ENCODE measurements around the gene ANO6.

Gene ANO6

DNA sequence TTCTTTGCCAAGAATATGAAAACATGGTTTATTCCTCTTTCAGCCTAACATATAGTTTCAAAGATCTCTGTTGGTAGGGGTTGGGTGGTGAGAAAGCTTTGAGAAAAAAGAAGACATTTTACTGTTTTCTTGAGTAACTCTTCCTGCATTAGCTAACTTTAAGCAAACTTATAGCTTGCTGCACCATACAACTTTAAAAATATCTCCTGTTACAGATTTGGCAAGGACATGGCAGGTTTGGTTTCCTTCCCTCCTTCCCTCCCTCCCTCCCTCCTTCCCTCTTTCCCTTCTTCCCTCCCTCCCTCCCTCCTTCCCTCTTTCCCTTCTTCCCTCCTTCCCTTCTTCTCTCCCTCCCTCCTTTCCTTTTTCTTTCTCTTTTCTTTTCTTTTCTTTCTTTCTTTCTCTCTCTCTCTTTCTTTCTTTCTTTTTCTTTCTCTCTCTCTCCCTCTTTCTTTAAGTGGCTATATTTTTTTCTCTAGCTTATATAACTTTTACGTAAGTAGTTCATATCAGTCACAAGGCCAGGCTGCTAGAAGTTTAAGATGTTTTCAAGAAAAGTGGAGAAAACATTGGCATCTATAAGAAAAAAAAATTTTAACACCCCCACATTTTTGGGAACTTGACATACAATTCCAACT lies 26.0 kb upstream of the ANO6 start:
- H3K4me3 ChIP-seq (ENCODE audit: low read depth in 1 of 2, low read length in 2 of 2): no peak overlapping the region
- H3K27me3 ChIP-seq (ENCODE audit: control insufficient read depth in 1 of 2, insufficient read depth in 2 of 2, low read length in 2 of 2): no peaks in the 10 kb centered on the region
- no peak overlapping the region for H3K9ac ChIP-seq (ENCODE audit: low read depth in 1 of 2, low read length in 2 of 2)
- H3K36me3 ChIP-seq (ENCODE audit: control insufficient read depth in 1 of 2, insufficient read depth in 2 of 2, low read length in 2 of 2): no peaks in the 10 kb centered on the region
- no peaks in the 10 kb centered on the region for H3K9me3 ChIP-seq (ENCODE audit: control insufficient read depth in 1 of 2, low read length in 2 of 2)
- H3K27ac ChIP-seq (ENCODE audit: low read depth, low read length): no peak overlapping the region
- peaks cover 0 to 6% of the 10 kb centered on the region in 2 donors for H3K4me1 ChIP-seq (ENCODE audit: control insufficient read depth in 1 of 2, insufficient read depth in 2 of 2, low read length in 2 of 2)

- no peaks in the 10 kb centered on the region for H3K9me3 ChIP-seq (ENCODE audit: control insufficient read depth in 1 of 2, low read length in 2 of 2)
- no peak overlapping the region for H3K4me3 ChIP-seq (ENCODE audit: low read depth in 1 of 2, low read length in 2 of 2)
- no peaks in the 10 kb centered on the region for H3K36me3 ChIP-seq (ENCODE audit: control insufficient read depth in 1 of 2, insufficient read depth in 2 of 2, low read length in 2 of 2)
- H3K9ac ChIP-seq (ENCODE audit: low read depth in 1 of 2, low read length in 2 of 2): no peak overlapping the region
- no peaks in the 10 kb centered on the region for H3K27me3 ChIP-seq (ENCODE audit: control insufficient read depth in 1 of 2, insufficient read depth in 2 of 2, low read length in 2 of 2)
- no peak overlapping the region for H3K27ac ChIP-seq (ENCODE audit: low read depth, low read length)
- peaks cover 0 to 6% of the 10 kb centered on the region in 2 donors for H3K4me1 ChIP-seq (ENCODE audit: control insufficient read depth in 1 of 2, insufficient read depth in 2 of 2, low read length in 2 of 2)
Observed at GRCh38 chr12:45191239-45191638, 24.7 kb upstream of the ANO6 start.

DNA sequence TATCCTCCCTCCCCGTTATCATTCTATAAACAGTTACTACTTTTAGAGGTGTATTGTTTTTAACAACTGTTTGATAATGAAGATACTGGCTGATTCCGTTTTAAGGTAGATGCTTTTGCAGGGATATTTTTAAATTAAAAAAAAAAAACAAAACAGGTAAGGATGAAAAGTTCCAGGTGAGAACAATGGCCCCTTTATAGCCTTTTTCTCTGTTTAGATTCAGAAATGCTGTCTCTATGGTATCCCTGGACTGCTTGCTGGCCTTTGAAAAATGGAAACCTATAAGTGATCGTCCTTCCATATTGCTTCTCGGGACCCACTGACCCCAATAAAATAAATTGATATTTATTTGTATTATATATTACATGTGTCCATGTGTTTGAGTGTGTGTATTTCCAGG lies 23.2 kb upstream of the ANO6 start:
- Histone ChIP-seq H3K4me1 (ENCODE audit: control insufficient read depth in 1 of 2, insufficient read depth in 2 of 2, low read length in 2 of 2) (peaks cover 0 to 6% of the 10 kb centered on the region in 2 donors), H3K9ac (ENCODE audit: low read depth in 1 of 2, low read length in 2 of 2) (no peak overlapping the region), H3K9me3 (ENCODE audit: control insufficient read depth in 1 of 2, low read length in 2 of 2) (no peaks in the 10 kb centered on the region), H3K36me3 (ENCODE audit: control insufficient read depth in 1 of 2, insufficient read depth in 2 of 2, low read length in 2 of 2) (no peaks in the 10 kb centered on the region), H3K4me3 (ENCODE audit: low read depth in 1 of 2, low read length in 2 of 2) (no peak overlapping the region), H3K27ac (ENCODE audit: low read depth, low read length) (no peak overlapping the region), H3K27me3 (ENCODE audit: control insufficient read depth in 1 of 2, insufficient read depth in 2 of 2, low read length in 2 of 2) (no peaks in the 10 kb centered on the region)

DNA sequence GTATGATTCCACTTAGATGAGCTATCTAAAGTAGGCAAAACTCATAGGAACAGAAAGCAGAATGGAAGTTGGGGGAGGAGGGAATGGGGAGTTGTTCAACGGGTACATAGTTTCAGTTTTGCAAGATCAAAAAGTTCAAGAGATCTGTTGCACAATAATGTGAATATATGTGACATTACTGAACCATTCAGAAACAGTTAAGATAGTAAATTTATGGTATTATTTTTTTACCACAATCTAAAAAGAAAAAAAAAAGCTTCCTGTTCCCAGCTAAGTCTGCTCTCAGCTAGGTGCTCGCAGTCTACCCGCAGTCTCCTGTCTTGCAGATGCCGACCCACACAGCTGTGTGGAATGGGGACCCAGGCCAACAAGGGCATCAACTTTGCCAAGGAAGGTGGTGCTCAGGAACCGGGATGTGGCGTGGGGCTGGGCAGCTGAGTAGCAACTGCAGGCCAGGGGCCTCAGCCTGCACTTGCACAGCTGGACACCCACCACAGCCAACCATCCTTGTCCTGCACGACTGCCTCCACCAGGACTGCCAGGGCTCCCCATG lies 15.3 kb upstream of the ANO6 start:
- no peaks in the 10 kb centered on the region for H3K36me3 ChIP-seq (ENCODE audit: control insufficient read depth in 1 of 2, insufficient read depth in 2 of 2, low read length in 2 of 2)
- no peaks in the 10 kb centered on the region for H3K27me3 ChIP-seq (ENCODE audit: control insufficient read depth in 1 of 2, insufficient read depth in 2 of 2, low read length in 2 of 2)
- no peak overlapping the region for H3K9ac ChIP-seq (ENCODE audit: low read depth in 1 of 2, low read length in 2 of 2)
- H3K9me3 ChIP-seq (ENCODE audit: control insufficient read depth in 1 of 2, low read length in 2 of 2): no peaks in the 10 kb centered on the region
- H3K4me1 ChIP-seq (ENCODE audit: control insufficient read depth in 1 of 2, insufficient read depth in 2 of 2, low read length in 2 of 2): peaks cover 5 to 6% of the 10 kb centered on the region in 2 donors
- H3K27ac ChIP-seq (ENCODE audit: low read depth, low read length): no peak overlapping the region
- no peak overlapping the region for H3K4me3 ChIP-seq (ENCODE audit: low read depth in 1 of 2, low read length in 2 of 2)

DNA sequence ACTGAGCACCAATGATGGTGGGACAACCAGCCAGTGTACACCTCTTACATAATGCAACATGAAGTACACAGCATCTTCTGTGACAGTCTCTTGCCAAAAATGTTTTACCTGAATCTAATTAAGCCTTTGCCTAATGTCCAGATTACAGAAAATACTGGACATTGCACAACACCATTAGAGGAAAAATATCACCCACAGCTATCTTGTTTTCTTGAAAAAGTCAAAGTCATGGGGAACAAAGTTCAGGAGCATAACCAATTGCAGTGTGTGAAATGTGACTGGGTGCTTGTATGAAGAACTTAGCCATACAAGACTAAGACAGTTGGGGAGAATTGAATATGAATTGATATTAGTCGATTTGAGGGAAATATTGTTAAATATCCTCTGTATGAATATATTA lies 12.1 kb upstream of the ANO6 start:
- no peak overlapping the region for H3K9ac ChIP-seq (ENCODE audit: low read depth in 1 of 2, low read length in 2 of 2)
- no peak overlapping the region for H3K4me3 ChIP-seq (ENCODE audit: low read depth in 1 of 2, low read length in 2 of 2)
- no peaks in the 10 kb centered on the region for H3K27me3 ChIP-seq (ENCODE audit: control insufficient read depth in 1 of 2, insufficient read depth in 2 of 2, low read length in 2 of 2)
- peaks cover 5 to 6% of the 10 kb centered on the region in 2 donors for H3K4me1 ChIP-seq (ENCODE audit: control insufficient read depth in 1 of 2, insufficient read depth in 2 of 2, low read length in 2 of 2)
- H3K27ac ChIP-seq (ENCODE audit: low read depth, low read length): no peak overlapping the region
- H3K36me3 ChIP-seq (ENCODE audit: control insufficient read depth in 1 of 2, insufficient read depth in 2 of 2, low read length in 2 of 2): no peaks in the 10 kb centered on the region
- no peaks in the 10 kb centered on the region for H3K9me3 ChIP-seq (ENCODE audit: control insufficient read depth in 1 of 2, low read length in 2 of 2)

DNA sequence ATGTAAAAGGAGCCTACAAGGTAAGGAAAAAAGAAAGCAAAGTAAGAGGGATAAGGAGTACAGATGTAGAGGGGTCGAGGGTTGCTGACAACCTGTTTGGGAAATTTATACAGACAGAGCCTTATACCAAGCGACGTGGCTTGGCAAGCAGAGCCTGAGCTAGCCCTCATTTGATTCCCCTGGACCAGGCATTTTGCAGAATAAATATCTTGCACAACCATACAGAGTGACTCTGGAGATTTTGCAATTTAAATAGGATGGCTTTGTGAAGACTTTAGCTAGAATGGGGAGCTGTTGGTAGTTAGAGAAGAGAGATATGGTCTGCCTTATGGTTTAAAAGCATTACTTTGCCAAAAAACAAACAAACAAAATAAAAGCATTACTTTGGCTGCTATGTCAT lies 11.1 kb upstream of the ANO6 start:
- Histone ChIP-seq H3K4me3 (ENCODE audit: low read depth in 1 of 2, low read length in 2 of 2) (no peak overlapping the region), H3K27ac (ENCODE audit: low read depth, low read length) (no peak overlapping the region), H3K9me3 (ENCODE audit: control insufficient read depth in 1 of 2, low read length in 2 of 2) (no peaks in the 10 kb centered on the region), H3K27me3 (ENCODE audit: control insufficient read depth in 1 of 2, insufficient read depth in 2 of 2, low read length in 2 of 2) (no peaks in the 10 kb centered on the region), H3K9ac (ENCODE audit: low read depth in 1 of 2, low read length in 2 of 2) (no peak overlapping the region), H3K36me3 (ENCODE audit: control insufficient read depth in 1 of 2, insufficient read depth in 2 of 2, low read length in 2 of 2) (no peaks in the 10 kb centered on the region), H3K4me1 (ENCODE audit: control insufficient read depth in 1 of 2, insufficient read depth in 2 of 2, low read length in 2 of 2) (peaks cover 5 to 6% of the 10 kb centered on the region in 2 donors)

DNA sequence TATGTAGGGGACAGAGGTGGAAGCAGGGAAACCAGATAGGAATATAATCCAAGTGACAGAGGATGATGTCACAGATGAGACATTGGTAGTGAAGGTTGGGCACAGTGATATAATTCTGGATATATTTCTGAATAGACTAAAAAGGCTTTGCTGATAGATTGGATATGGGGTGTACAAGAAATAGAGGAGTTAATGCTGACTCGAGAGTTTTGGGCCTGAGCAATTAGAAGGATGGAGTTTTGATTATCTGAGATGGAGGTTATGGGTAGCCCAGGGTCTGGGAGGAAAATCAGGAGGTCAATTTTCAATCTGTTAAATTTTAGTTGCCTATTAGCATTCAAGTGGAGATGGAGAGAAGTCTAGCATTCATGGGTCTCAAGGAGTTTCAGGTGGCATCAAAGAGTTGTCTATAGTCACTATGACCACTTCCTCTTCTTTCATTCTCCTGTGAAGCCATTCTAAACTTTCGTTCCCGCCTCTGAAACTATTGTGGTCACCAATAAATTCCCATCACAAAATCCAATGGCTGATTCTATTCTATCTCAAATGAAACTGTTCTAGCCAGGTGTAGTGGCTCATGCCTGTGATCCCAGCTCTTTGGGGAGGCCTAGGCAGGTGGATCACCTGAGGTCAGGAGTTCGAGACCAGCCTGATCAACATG lies 10.6 kb upstream of the ANO6 start:
- H3K4me3 ChIP-seq (ENCODE audit: low read depth in 1 of 2, low read length in 2 of 2): no peak overlapping the region
- H3K27me3 ChIP-seq (ENCODE audit: control insufficient read depth in 1 of 2, insufficient read depth in 2 of 2, low read length in 2 of 2): no peaks in the 10 kb centered on the region
- no peaks in the 10 kb centered on the region for H3K36me3 ChIP-seq (ENCODE audit: control insufficient read depth in 1 of 2, insufficient read depth in 2 of 2, low read length in 2 of 2)
- H3K9me3 ChIP-seq (ENCODE audit: control insufficient read depth in 1 of 2, low read length in 2 of 2): no peaks in the 10 kb centered on the region
- no peak overlapping the region for H3K9ac ChIP-seq (ENCODE audit: low read depth in 1 of 2, low read length in 2 of 2)
- peaks cover 5 to 6% of the 10 kb centered on the region in 2 donors for H3K4me1 ChIP-seq (ENCODE audit: control insufficient read depth in 1 of 2, insufficient read depth in 2 of 2, low read length in 2 of 2)
- H3K27ac ChIP-seq (ENCODE audit: low read depth, low read length): no peak overlapping the region

- H3K27me3 ChIP-seq (ENCODE audit: control insufficient read depth in 1 of 2, insufficient read depth in 2 of 2, low read length in 2 of 2): no peaks in the 10 kb centered on the region
Observed at GRCh38 chr12:45208604-45209487, 7.0 kb upstream of the ANO6 start.

DNA sequence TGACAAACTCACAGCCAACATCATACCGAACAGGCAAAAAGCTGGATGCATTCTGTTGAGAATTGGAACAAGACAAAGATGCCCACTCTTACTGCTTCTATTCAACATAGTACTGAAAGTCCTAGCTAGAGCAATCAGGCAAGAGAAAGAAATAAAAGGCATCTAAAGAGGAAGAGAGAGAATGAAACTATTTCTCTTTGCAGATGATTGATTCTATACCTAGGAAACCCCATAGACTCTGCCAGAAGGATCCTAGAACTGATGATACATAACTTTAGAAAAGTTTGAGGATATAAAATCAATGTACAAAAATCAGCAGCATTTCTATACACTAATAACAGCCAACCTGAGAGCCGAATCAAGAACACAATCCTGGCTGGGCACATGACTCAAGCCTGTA lies 6.1 kb upstream of the ANO6 start:
- H3K36me3 ChIP-seq (ENCODE audit: control insufficient read depth in 1 of 2, insufficient read depth in 2 of 2, low read length in 2 of 2): no peaks in the 10 kb centered on the region
- H3K27ac ChIP-seq (ENCODE audit: low read depth, low read length): no peak overlapping the region
- H3K4me3 ChIP-seq (ENCODE audit: low read depth in 1 of 2, low read length in 2 of 2): no peak overlapping the region
- no peaks in the 10 kb centered on the region for H3K27me3 ChIP-seq (ENCODE audit: control insufficient read depth in 1 of 2, insufficient read depth in 2 of 2, low read length in 2 of 2)
- H3K9ac ChIP-seq (ENCODE audit: low read depth in 1 of 2, low read length in 2 of 2): no peak overlapping the region
- no peaks in the 10 kb centered on the region for H3K9me3 ChIP-seq (ENCODE audit: control insufficient read depth in 1 of 2, low read length in 2 of 2)
- H3K4me1 ChIP-seq (ENCODE audit: control insufficient read depth in 1 of 2, insufficient read depth in 2 of 2, low read length in 2 of 2): no peaks in the 10 kb centered on the region

More at GRCh38 chr12:45208604-45209487, 7.0 kb upstream of the ANO6 start:
- Histone ChIP-seq H3K9ac (ENCODE audit: low read depth in 1 of 2, low read length in 2 of 2) (no peak overlapping the region), H3K4me3 (ENCODE audit: low read depth in 1 of 2, low read length in 2 of 2) (no peak overlapping the region), H3K4me1 (ENCODE audit: control insufficient read depth in 1 of 2, insufficient read depth in 2 of 2, low read length in 2 of 2) (no peaks in the 10 kb centered on the region), H3K27ac (ENCODE audit: low read depth, low read length) (no peak overlapping the region), H3K36me3 (ENCODE audit: control insufficient read depth in 1 of 2, insufficient read depth in 2 of 2, low read length in 2 of 2) (no peaks in the 10 kb centered on the region), H3K9me3 (ENCODE audit: control insufficient read depth in 1 of 2, low read length in 2 of 2) (no peaks in the 10 kb centered on the region)

- no peaks in the 10 kb centered on the region for H3K36me3 ChIP-seq (ENCODE audit: control insufficient read depth in 1 of 2, insufficient read depth in 2 of 2, low read length in 2 of 2)
- H3K9me3 ChIP-seq (ENCODE audit: control insufficient read depth in 1 of 2, low read length in 2 of 2): no peaks in the 10 kb centered on the region
- H3K9ac ChIP-seq (ENCODE audit: low read depth in 1 of 2, low read length in 2 of 2): no peak overlapping the region
- no peaks in the 10 kb centered on the region for H3K27me3 ChIP-seq (ENCODE audit: control insufficient read depth in 1 of 2, insufficient read depth in 2 of 2, low read length in 2 of 2)
- no peak overlapping the region for H3K4me3 ChIP-seq (ENCODE audit: low read depth in 1 of 2, low read length in 2 of 2)
- peaks cover 0 to 2% of the 10 kb centered on the region in 2 donors for H3K4me1 ChIP-seq (ENCODE audit: control insufficient read depth in 1 of 2, insufficient read depth in 2 of 2, low read length in 2 of 2)
- H3K27ac ChIP-seq (ENCODE audit: low read depth, low read length): no peak overlapping the region
Observed at GRCh38 chr12:45212064-45212463, 3.8 kb upstream of the ANO6 start.
